Vagina (tissue), 2 donors: ENCODE data around the gene WBP2.

Source experiments
- POLR2A ChIP-seq, 2 donors: fragments of 450-650 bp; IDR thresholded peaks; one replicate each; pipeline ENCODE4 v1.6.1; 2017; ENCODE audit warnings: antibody characterized with exemption in 2 of 2, mild to moderate bottlenecking in 2 of 2, moderate library complexity in 2 of 2
- POLR2AphosphoS5 ChIP-seq, 2 donors: sonication (generic); formaldehyde crosslinking; IDR thresholded peaks; one replicate each; pipeline ENCODE4 v1.9.0; 2017; ENCODE audit warnings: antibody characterized with exemption in 2 of 2, mild to moderate bottlenecking in 2 of 2, low read depth in 1 of 2; ENCODE audit not compliant: insufficient read depth in 1 of 2
- TF ChIP-seq, protein P1 (sequence below), 3 experiments: fragments of 450-650 bp in 2 of 3; fragments of 200-600 bp in 1 of 3; sonication (generic) in 1 of 3; IDR thresholded peaks; one replicate each; pipeline ENCODE4 v1.5.1; 2017 to 2019; ENCODE audit warnings: antibody characterized with exemption in 3 of 3, mild to moderate bottlenecking in 2 of 3, moderate library complexity in 2 of 3

- TF ChIP-seq POLR2AphosphoS5 (IDR thresholded peaks at IDR 0.05; ENCODE audit: insufficient read depth in 1 of 2, low read depth in 1 of 2) (no peak), POLR2A (IDR thresholded peaks at IDR 0.05) (no peak)
- TF ChIP-seq, protein P1, sequence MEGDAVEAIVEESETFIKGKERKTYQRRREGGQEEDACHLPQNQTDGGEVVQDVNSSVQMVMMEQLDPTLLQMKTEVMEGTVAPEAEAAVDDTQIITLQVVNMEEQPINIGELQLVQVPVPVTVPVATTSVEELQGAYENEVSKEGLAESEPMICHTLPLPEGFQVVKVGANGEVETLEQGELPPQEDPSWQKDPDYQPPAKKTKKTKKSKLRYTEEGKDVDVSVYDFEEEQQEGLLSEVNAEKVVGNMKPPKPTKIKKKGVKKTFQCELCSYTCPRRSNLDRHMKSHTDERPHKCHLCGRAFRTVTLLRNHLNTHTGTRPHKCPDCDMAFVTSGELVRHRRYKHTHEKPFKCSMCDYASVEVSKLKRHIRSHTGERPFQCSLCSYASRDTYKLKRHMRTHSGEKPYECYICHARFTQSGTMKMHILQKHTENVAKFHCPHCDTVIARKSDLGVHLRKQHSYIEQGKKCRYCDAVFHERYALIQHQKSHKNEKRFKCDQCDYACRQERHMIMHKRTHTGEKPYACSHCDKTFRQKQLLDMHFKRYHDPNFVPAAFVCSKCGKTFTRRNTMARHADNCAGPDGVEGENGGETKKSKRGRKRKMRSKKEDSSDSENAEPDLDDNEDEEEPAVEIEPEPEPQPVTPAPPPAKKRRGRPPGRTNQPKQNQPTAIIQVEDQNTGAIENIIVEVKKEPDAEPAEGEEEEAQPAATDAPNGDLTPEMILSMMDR (IDR thresholded peaks at IDR 0.05): no peak
Measured at GRCh38 chr17:75874323-75875181, 19.4 kb upstream of the WBP2 start.
